DND-41 (cell line): ENCODE measurements around the gene MYO16.

ENCODE experiments used
- ATAC-seq: fragments of 200-7000 bp; cut with Tn5 transposase; 3 replicates; pipeline ENCODE4 v1.9.1; 2021; ENCODE audit warnings: low read depth; ENCODE audit not compliant: insufficient read depth
- DNase-seq: peaks from one replicate; pipeline ENCODE4 v3.0.0-alpha.2; 2020
- H2AFZ ChIP-seq: 2 replicates; pipeline ENCODE4 v1.6.0; 2012; ENCODE audit warnings: low read depth, low read length
- H3K27ac ChIP-seq: 2 replicates; pipeline ENCODE4 v1.5.1; 2012; ENCODE audit warnings: low read length, inconsistent platforms
- H3K27me3 ChIP-seq: fragments of 200-600 bp; sonication (generic); 2 replicates; pipeline ENCODE4 v1.6.0; 2012; ENCODE audit warnings: low read length, mild to moderate bottlenecking, inconsistent platforms; ENCODE audit not compliant: insufficient read depth, poor library complexity
- H3K36me3 ChIP-seq: 2 replicates; pipeline ENCODE4 v1.5.1; 2012; ENCODE audit warnings: low read length, inconsistent platforms; ENCODE audit not compliant: insufficient read depth
- H3K4me1 ChIP-seq: 2 replicates; pipeline ENCODE4 v1.5.1; 2012; ENCODE audit warnings: mild to moderate bottlenecking, low read length; ENCODE audit not compliant: insufficient read depth
- H3K4me2 ChIP-seq: 2 replicates; pipeline ENCODE4 v1.6.0; 2012; ENCODE audit warnings: mild to moderate bottlenecking, moderate library complexity, low read length, inconsistent platforms; ENCODE audit not compliant: insufficient read depth
- H3K4me3 ChIP-seq, 2 experiments: fragments of 200-600 bp in 1 of 2; shearing (Covaris generic) in 1 of 2; 2 replicates each; pipeline ENCODE4 v1.5.1; 2012 to 2016; ENCODE audit warnings: inconsistent platforms in 2 of 2, low read length in 2 of 2, mild to moderate bottlenecking in 2 of 2, low read depth in 1 of 2, moderate library complexity in 1 of 2
- H3K79me2 ChIP-seq: 2 replicates; pipeline ENCODE4 v1.6.0; 2012; ENCODE audit warnings: low read length, inconsistent platforms; ENCODE audit not compliant: insufficient read depth
- H3K9ac ChIP-seq: 2 replicates; pipeline ENCODE4 v1.6.0; 2012; ENCODE audit warnings: low read depth, mild to moderate bottlenecking, inconsistent platforms, low read length, moderate library complexity
- H3K9me3 ChIP-seq: 2 replicates; pipeline ENCODE4 v1.5.1; 2012; ENCODE audit warnings: low read length, moderate library complexity, mild to moderate bottlenecking, inconsistent platforms; ENCODE audit not compliant: insufficient read depth, severe bottlenecking
- H4K20me1 ChIP-seq: 2 replicates; pipeline ENCODE4 v1.6.0; 2012; ENCODE audit warnings: low read length; ENCODE audit not compliant: insufficient read depth
- CTCF ChIP-seq: IDR thresholded peaks from 2 replicates; pipeline ENCODE4 v1.5.1; 2012; ENCODE audit warnings: borderline replicate concordance, low read length, moderate library complexity, mild to moderate bottlenecking; ENCODE audit not compliant: poor library complexity, severe bottlenecking; ENCODE audit errors: extremely low read depth
- EZH2 ChIP-seq: IDR thresholded peaks from 3 replicates; pipeline ENCODE4 v1.6.1; 2012; ENCODE audit warnings: borderline replicate concordance, low read depth, mild to moderate bottlenecking, moderate library complexity, low read length, inconsistent platforms; ENCODE audit not compliant: severe bottlenecking

MYO16 gene

DNA sequence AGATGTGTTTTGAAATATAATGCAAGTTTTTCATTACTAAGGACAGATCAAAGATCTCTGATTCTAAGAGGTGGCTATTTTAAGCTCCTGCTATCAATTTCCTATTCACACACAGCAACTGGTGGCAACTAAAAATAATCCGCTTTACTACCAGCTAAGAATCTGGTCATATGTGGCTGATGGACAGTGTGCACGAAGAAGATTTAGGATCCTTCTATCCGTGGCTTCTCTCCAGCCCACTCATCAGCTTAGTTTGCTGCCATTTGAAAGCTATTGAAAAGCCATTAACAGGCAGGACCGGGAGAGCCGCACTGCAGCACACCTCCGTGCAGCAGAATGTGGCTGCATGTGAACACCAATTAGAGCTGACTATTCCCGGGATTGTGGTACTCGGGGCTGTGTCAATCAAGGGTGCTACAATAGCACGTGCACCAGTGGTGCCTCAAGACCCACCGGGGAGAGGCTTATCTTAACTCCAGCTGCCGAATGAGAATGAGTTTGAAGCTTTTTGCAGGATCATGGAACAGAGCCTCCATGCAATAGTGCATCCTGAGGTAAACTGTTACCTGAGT is at the start of gene MYO16:
Gene MYO16, plus strand, starts transcription at position 431 of the 572 bp plus-strand sequence. CDS start 234 bp downstream, outside the sequence.
- H3K9me3 ChIP-seq: no peaks in the 10 kb centered on the region
- H3K36me3 ChIP-seq: no peaks in the 10 kb centered on the region
- no peaks in the 10 kb centered on the region for H3K4me1 ChIP-seq
- ATAC-seq (no peak), DNase-seq (no peak)
- H3K9ac ChIP-seq: no peak within 1 kb of the TSS
- no peak within 1 kb of the TSS for H3K27ac ChIP-seq
- TF ChIP-seq CTCF (no peak), EZH2 (no peak)
- no peak within 1 kb of the TSS for H2AFZ ChIP-seq
- no peaks in the 10 kb centered on the region for H4K20me1 ChIP-seq
- no peak within 1 kb of the TSS for H3K4me3 ChIP-seq
- no peak within 1 kb of the TSS for H3K4me2 ChIP-seq
- H3K27me3 ChIP-seq: peaks cover 9% of the 10 kb centered on the region
- no peaks in the 10 kb centered on the region for H3K79me2 ChIP-seq

DNA sequence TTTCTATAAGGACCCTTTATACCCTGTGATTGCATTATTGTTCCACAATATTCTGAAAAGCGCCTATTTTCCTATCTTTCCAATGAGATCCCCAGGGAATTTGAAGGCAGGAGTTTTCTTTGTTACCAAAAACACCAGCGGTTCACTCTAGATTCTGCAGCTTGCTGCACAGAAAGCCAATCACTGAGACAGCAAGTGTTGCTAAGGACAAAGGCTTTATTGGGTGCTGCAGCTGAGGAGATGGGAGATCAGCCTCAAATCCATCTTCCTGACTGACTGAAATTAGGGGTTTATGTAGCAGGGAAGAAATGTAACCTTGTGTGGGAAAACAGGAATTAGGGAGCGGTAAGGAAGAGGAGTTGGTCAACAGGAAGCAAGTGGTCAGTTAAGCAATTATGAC is 42.6 kb upstream of the MYO16 start:
- DNase-seq (no peak), ATAC-seq (no peak)
- H3K27me3 ChIP-seq: peaks cover 4% of the 10 kb centered on the region

DNA sequence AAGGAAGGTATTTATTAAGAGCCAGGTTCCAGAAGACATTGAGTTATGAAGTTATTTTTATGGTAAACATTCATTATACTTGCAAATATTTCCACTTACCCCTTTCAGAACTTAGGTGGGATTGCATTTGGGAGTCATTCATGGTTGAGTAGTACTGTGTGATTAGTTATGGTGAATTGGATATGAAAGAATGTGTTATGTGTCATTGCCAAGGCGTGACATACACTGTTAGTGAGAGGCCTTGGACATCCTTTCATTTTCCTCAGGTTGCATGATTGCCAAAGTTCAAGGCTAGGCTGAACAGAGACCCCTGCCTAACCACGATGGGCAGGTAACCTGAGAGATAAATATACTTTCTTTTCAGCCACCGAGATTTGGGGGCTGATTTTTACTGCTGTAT is 40.9 kb upstream of the MYO16 start:
- H3K4me3 ChIP-seq: no peak overlapping the region
- H3K4me1 ChIP-seq: no peaks in the 10 kb centered on the region
- no peak overlapping the region for H2AFZ ChIP-seq
- no peak overlapping the region for H3K9ac ChIP-seq
- H3K36me3 ChIP-seq: no peaks in the 10 kb centered on the region
- no peak for DNase-seq
- H3K4me2 ChIP-seq: no peak overlapping the region
- TF ChIP-seq CTCF (no peak), EZH2 (no peak)
- no peaks in the 10 kb centered on the region for H4K20me1 ChIP-seq
- H3K27me3 ChIP-seq: peaks cover 4% of the 10 kb centered on the region
- no peak for ATAC-seq
- H3K27ac ChIP-seq: no peak overlapping the region
- no peaks in the 10 kb centered on the region for H3K9me3 ChIP-seq
- no peaks in the 10 kb centered on the region for H3K79me2 ChIP-seq

More for the DNA sequence above, 42.6 kb upstream of the MYO16 start:
- Histone ChIP-seq H3K27ac (no peak overlapping the region), H3K79me2 (no peaks in the 10 kb centered on the region), H3K4me1 (no peaks in the 10 kb centered on the region), H4K20me1 (no peaks in the 10 kb centered on the region), H3K4me2 (no peak overlapping the region), H3K9ac (no peak overlapping the region), H2AFZ (no peak overlapping the region), H3K9me3 (no peaks in the 10 kb centered on the region), H3K4me3 (no peak overlapping the region), H3K36me3 (no peaks in the 10 kb centered on the region)
- TF ChIP-seq CTCF (no peak), EZH2 (no peak)
